HS-5 (cell line): Measurements from ENCODE around the gene SUPT4H1.
"Not testable (repeated sequence)": the region's sequence is repeated elsewhere in the genome, so short reads cannot be mapped to it uniquely, and the experiment has no call there.

Experiments used
- DNase-seq: peaks from one replicate; pipeline ENCODE4 v3.0.0-alpha.2; 2012; ENCODE audit warnings: low read depth

Gene SUPT4H1

DNA sequence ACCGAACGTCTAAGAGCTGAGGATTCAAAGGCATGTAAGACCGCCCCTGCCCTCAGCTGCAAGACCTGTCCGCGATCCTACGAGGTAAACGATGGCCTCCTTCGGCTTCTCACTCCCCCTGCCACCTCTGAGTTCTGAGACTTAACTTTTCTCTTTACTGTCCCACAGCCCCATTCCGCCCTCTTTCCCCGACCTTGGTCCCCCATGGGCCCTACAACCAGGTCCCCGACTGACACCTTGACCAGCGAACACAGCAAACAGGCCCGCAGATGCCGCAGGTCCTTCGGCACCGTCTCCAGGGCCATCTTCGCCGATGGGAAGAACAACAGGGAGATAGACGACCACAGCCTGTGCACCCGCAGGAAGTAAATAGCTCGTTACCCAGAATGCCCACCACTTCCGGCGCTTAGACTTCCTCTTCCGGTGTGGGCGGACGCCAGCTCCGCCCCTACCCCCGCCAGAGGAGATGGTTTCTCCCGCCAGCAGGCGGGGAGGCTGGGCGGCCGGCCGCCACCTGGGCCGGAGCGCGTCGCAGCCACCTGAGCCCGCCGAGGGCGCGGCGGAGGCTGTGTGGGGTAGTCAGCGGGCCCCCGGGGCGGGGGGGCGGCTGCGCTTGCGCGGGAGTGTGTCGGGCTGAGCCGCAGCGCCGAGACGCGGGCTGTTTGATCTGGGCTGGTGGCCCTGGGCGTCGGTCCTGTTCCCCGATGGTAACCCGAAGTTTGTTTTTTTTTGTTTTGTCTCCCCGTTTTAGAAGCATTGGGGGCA is at the start of gene SUPT4H1:
SUPT4H1 (minus strand) TSS at position 371 of the 765 bp plus-strand sequence; CDS start at position 305, 66 bp downstream.
- DNase-seq, result peak; percentile 74

GRCh38 chr17:58401287-58401686 is 49.3 kb upstream of the SUPT4H1 start:
- DNase-seq, result no peak

GRCh38 chr17:58400826-58401225 is 48.8 kb upstream of the SUPT4H1 start:
- DNase-seq, result no peak

DNA sequence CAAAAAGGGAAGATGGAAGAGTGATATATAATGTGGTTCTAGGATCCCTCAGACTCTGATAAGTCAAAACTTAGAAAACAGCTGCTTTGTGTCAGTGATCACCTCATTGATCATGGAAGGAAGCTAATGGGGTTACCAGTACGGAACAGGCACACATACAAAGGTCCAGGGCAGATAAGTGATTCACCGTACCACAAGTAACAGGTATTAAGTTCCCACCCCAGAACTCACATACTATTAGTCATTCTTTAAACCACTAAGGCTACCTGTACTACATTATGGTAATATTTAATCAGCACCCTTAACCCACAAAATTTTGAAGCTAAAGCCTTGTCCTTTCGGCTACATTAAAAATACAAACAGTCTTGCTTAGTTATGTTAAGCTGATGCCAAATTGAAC is 48.0 kb upstream of the SUPT4H1 start:
- DNase-seq, result no peak

DNA sequence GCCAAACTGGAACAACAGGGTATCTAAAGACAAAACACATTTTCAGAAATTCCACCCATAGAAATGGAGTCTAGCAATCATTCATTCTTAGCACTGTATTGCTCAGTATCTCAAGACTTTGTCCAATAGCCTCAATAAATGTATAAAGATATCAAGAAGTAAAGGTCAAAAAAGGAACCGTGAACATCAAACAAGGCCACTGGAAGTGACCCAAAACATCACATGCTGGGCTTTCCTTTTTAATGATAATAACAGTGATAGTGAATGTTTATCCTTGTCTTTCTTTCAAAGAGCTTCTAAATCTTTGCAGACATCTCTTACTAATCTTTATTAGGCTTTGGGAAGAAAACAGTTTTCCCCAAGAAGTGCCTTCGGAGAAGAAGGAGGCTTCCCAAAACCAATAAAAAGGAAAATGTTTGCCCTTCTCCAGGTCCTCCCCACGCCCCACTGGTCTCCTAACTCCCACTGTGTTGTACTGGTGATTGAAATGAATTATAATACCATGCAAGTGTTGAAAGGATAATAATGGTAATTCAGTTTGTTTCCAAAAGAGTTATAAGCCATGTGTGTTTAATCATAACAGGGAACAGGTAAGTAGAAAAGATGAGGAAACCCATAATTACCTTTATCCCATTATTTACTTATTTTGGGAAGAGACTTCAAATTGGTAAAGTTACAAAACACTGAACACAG is 46.7 kb upstream of the SUPT4H1 start:
- no peak for DNase-seq

DNA sequence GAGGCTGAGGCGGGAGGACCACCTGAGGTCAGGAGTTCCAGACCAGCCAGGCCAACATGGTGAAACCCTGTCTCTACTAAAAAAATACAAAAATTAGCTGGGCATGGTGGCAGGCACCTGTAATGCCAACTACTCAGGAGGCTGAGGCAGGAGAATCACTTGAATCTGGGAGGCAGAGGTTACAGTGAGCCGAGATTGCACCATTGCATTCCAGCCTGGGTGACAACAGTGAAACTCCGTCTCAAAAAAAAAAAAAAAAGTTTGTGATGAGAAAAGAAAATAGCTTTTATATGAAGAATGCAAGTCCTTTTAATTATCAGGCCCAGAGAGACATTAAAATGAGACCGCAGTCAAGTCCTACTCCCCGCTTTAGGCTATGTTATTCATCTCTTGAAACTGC is 45.4 kb upstream of the SUPT4H1 start:
- DNase-seq, result not testable (repeated sequence)

DNA sequence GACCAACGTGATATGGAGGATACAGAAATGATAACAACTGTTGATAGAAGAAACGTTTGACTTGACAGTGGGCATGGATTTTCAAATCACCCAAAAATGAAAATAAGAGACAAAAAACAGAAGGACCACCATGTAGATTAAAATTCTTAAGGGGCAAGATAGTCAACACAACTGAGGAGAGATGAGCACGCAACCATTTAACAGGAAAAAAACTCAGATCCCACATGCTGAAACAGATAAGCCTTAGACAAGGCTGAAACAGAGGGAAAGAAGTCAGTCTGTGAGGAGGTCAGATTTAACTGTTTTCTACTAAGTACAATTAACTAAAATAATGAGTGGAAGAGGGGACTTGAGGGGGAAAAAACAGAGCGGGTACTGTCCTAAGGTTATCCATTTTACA is 44.2 kb upstream of the SUPT4H1 start:
- no peak for DNase-seq

DNA sequence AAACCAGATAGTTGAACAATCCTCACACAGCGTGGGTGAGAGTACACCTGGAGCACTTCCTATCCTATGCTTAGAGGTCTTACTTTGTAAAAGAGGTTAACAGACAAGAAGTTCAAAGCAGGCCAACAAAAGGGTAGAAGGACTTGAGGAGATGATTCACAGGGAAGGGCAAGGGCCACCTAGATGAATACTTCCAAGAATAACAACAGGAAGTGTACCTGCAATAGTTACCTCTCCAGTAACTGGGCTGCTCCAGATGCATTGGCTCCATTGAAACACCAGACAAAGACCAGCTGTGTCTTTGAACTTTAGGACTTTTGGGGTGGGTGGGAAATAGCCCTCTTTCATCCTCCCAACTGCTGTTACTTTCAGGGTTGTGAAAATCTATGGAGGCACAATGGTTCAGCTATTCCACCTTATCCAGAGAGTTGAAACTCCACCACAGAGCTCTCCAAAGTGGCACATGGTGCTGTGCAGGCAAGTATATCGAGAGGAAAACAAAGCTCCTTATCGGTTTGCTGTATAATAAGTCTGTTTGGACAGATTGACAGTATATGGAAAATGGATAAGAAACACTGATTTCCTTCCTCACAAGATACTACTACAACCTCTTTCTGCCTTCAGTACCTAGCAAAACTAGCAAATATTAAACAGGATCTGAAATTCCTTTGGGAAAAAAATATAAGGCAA is 42.7 kb upstream of the SUPT4H1 start:
- no peak for DNase-seq

DNA sequence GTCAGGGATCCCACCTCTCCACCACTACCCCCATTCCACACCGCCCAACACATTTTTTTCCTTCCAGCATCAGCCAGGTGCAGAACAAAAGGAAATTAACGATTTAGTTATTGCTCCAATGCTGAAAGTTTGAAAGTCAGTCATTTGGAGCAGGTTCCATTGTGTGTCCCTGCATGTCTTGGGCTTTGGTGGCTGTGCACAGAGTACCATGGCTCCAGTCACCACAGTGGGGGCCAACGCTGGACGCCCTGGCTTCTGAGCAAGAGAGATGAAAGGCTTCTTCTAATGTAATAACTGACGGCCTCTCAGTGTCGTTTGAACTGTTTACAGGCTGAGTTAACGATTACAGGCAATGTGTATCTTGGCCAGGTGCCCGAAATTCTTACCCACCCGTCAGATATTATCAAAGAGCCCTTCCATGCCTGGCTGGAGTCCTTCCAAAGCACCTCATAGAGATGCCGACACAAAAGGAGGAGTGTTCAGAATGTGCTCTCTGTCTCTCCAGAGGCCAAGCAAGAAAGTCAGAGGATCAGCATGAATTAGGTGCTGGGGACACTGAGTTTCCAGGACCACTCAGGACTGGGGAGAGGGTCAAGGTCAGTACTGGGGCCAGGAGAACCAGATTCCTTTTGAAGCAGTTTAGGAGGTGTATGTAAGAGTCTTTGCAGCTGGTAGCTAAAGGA is 39.4 kb upstream of the SUPT4H1 start:
- no peak for DNase-seq

DNA sequence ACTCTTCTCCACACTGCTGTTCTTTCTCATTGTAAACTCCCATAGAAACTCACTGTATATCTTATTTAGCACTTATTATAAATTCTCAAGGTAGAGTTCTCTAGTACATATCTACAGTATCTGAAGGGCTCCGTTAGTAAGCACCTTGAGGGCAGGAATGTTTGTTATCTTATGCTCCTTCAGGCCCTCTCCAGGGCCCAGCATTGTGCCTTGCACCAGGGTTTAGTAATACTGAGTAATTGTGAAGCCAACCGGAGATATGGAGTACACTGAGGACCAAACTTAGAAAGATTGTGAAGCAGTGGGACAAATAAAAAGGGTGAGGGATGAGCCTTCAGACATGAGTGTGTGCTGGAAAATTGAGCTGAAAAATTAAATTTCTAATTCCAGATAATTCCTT is 38.9 kb upstream of the SUPT4H1 start:
- no peak for DNase-seq

- DNase-seq, result no peak
Observed at GRCh38 chr17:58388302-58389190, 36.5 kb upstream of the SUPT4H1 start.

DNA sequence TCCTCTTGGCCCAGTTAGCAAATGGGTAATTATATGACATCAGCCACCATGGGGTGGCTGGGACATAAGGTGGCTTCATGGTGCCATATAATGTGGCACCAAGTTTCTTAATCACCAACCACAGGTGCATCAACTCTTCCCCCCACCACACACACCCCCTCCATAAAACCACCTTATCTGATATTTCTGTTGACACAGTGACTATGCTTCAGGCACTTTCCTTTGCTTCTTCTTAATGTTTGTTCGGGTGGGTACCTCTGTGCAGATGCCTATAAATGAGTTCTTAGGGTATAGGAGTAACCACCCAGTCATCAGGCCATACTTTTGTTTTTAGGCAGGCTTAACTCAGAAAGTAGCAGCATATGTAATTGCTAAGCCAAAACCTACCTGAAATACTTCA is 35.8 kb upstream of the SUPT4H1 start:
- DNase-seq, result no peak

- DNase-seq, result no peak
Observed at GRCh38 chr17:58386708-58387107, 34.7 kb upstream of the SUPT4H1 start.

GRCh38 chr17:58385359-58385899 is 33.4 kb upstream of the SUPT4H1 start:
- DNase-seq, result no peak

DNA sequence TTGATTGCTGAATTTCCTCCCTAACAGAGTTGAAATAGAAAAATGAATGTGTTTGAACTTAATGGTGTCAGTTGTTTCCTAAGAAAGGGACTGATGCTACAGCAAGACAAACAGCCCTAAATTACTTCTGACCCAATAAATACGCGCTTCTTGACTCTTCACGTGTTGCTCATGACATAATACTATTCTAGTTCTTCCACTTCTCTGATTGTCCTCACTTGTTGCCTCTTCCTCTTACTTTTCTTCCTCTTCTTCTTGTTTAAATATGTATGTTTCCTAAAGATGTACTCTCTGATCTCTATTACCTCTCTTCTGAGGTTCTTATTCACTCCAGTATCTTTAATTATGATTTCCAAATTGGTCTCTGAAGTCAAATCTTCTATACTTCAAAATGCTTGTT is 32.9 kb upstream of the SUPT4H1 start:
- no peak for DNase-seq

- DNase-seq, result no peak
Observed at GRCh38 chr17:58383892-58384462, 32.0 kb upstream of the SUPT4H1 start.

- DNase-seq, result no peak
Observed at GRCh38 chr17:58382872-58383242, 30.9 kb upstream of the SUPT4H1 start.

DNA sequence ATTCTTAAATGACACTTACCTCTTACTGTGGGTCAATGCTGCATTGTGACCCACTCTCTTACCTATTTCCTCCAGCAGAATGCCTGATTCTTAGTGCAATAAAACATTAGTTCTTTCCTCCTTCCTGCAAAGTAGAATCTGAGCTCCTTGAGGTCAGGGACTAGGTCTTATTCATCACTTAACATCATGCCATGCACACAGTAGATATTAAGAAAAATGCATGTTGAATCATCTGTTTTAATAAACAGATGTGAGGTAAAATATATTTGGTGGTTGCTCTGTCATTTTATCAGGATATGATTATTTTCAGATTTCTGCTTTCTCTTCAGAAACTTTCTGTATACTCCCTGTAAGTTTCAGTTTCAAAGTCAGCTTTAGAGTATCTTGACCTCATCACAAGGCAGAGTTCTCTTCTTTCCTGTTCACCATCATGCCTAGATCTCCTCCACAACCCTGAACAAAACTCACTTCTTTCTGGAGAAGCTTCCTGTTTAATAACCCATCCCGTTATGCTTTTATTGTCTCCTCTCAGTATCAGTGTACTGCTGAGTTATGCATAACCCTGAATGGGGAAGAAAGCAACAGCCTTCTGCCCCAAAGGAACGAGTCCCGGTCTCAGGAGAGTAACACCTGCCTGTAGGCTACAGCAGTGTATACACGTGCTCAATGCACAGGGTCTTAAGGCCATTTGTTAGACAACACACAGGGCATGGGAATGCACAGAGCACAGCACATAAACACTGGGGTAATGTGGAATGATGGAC is 30.3 kb upstream of the SUPT4H1 start:
- no peak for DNase-seq

DNA sequence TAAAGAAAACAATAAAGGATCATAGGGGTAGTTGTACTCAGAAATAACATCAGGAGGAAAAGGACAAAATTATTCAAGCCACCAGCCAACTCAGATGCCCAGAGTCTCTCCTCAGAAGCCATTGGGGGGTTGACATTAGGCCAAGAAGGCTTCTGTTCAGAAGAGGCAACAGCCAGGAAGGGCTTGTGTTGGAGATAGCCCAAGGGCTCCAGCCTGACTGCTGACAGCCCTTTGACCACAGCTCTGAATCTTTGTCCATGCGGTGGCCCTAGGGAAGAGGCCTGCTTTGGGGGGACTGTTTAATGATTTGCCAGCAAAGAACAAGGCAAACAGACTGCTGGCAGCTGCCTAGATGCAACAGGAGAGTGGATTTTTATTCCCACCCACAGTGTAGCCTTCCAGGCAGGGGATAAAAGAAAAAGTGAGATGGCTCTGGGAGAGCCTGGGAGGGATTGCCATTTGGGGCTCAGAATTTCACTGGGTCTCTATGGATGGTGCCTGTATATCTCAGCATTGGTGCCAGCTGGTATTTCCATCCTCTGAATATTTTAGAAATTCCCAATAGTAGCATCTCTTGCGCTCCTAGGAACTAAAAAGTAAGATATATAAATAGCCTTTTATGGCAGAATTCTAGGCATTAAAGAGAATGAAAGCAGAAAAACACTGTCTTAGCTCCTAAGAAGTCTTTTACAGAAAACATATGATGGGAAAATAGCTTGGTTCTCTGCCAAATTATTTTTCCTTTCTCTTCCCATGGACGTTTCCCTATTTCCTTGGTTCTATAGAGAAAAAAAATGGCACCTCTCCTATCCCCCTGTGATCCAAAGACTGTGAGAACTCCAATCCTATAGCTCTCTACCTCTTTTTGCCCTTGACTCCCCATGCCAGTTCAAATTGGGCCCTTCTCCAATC is 29.4 kb upstream of the SUPT4H1 start:
- no peak for DNase-seq
